ENCODE data around the gene TUBB3.
"Not testable (repeated sequence)": the region's sequence is repeated elsewhere in the genome, so short reads cannot be mapped to it uniquely, and the experiment has no call there.

TUBB3 gene

DNA sequence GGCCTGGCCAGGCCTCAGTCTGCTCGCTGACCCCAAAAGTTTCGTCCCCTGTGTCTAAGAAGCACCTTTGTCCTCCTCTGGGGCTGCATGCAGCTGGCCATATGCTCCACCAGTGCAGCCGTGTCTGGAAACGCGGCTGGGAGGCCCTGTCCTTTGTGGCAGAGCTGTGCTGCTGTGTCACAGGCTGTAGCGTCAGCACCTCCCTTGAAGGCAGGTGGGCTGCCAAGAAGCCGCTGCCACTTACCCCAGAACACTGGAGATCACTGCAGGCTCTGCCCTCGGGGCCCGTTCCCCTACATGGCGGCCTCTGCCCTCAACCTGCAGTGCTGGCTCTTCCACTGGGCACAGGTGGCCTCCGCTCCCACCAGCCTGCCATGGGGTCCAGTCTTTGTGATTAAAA is 20.2 kb upstream of the TUBB3 start:
- no peak for DNase-seq

DNA sequence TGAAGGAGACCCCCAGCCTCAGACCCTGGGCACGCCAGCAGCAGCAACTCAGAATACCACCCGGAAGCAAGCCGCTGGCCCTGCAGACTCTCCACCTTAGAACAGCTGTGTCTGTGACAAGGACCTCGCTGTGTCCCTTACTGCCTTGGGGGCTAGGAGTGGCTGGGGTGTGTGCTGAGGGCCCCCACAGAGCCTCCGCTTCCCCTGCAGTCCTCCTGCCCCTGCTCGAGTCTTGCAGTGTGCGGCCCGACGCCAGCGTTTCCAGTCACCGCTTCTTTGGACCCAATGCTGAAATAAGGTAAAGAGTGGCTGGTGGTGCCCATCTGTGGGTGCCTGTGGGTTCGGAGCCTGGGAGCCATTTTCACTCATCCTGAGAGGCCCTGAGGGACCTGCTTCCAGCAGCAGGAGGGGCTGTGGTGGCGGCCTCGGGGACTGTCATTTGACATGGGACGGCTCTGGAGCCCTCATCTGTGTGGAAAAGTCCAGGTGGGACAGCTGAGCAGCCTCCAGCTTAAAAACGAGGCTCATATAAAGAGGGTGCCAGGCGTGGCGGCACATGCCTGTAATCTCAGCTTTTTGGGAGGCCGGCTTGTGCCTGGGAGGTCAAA is 19.1 kb upstream of the TUBB3 start:
- DNase-seq, result no peak

DNA sequence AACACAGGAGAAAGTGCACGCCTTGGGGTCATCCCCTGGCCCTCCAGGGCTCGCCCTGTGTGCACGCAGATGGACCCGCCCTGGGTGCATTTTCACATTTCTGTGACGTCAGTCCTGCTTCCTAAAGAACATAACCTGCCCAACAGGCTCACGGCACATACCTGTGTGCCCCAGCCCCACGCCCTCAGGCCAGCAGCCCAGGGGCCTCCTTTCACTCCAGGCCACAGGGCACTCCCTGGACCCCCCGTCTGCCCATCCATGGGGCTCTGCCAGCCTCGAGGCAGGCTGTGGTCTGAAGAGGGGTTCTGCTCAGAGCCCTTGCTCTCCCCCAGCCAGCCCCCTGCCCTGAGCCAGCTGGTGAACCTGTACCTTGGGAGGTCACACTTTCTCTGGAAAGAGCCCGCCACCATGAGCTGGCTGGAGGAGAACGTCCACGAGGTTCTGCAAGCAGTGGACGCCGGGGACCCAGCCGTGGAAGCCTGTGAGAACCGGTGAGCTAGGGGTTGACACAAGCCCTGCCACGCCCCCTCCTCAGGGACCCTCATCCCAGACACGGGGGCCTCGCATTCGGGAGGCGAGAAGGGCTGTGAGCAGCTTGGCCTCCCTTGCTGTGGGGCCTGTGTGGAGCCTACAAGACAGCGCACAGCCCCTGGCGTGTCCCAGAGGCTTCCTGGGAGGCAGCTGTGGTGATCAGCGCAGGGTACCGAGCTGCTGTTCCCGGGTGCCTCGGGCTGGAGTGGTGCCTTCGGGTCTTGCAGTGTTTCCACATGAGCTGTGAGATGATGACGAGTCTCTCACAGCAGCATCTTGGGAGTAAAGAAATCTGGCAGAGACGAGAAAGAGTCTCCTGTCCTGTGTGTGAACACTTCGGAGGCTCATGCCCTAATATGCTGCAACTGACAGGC is 18.3 kb upstream of the TUBB3 start:
- no peak for DNase-seq

DNA sequence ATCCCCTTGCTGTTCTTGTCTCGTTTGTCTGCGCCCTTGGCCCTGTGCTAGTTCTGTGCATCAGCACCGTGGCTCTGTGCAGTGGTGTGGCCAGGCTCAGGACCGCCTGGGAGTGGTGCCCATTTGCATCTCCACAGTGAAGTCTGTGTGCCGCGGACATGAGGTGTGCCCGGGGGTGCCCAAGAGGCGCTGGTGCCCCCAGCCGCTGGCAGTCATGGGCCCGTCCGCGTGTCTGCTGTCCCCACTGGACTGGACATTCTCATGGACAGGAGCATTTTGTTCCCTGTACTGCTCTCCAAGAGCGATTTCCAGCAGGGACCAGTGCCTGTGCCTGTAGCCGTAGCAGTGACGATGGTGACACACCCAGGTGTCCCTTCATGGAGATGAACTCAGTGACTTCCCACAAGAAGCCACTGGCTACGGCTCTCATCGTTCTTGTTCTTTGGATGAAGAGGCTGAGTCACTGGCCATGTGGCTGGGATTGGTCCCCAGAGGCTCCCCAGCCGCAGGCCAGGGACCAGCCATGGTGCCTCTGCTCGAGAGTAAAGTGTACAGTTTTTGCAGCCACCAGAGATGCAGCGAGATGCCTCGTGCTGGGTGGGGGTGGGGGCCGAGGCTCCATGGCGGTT is 17.5 kb upstream of the TUBB3 start:
- no peak for DNase-seq

DNA sequence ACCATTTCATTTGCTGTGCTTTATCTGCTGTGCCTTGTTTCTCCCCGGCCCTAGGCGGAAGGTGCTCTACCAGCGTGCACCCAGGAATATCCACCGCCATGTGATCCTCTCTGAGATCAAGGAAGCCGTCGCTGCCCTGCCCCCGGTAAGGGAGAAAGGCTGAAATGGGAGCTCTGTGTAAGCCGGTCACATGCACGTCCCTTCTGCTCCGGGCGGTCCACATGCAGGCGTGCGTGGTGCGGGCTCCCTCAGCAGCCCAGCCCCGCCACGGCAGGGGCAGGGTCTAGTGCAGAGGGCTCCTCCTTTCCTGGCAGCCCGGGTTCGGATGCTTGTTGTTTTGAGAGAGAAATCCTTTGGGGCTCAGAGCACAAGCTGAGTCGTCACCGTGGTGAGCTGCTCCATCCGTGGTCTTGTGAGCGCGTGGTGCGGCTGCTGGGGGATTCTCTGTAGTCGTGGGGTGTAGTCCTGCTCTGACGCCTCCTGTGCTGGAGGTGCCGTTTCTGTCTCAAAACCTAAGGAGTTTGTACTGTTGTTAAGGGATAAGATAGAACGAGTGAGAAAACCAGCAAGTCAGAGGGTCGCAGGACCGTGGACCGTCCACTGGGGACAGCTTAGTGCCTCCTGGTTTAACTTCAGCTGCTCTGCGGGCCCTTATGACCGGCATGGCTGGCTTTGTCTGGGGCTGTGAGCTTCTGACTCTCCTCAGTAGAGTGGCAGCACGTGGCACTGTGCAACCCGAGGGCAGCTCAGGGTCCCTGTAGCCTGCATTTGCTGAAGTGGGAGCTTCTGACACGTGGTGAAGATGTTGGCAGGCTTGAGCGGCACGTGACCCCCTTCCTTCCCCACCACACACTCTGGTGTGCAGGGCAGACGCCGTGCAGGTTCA is 16.8 kb upstream of the TUBB3 start:
- no peak for DNase-seq

DNA sequence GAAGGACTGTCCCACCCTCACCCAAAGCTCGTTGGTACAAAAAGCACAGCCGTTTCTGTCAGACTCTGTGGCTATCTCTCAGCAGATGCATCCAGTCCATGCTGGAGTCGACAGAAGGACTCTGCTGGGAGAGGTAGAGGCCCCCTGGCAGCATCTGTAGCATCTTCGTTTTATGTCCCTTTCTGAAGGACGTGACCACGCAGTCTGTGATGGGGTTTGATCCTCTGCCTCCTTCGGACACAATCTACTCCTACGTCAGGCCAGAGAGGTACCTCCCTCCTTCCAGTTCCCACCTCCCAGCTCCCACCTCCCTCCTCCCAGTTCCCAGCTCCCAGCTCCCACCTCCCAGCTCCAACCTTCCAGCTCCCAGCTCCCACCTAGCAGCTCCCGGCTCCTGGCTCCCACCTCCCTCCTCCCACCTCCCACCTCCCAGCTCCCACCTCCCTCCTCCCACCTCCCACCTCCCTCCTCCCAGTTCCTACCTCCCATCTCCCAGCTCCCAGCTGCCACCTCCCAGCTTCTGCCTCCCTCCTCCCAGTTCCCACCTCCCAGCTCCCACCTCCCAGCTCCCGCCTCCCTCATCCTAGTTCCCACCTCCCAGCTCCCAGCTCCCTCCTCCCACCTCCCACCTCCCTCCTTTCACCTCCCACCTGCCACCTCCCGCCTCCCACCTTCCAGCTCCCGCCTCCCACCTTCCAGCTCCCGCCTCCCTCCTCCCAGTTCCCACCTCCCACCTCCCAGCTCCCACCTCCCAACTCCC is 15.9 kb upstream of the TUBB3 start:
- no peak for DNase-seq

DNA sequence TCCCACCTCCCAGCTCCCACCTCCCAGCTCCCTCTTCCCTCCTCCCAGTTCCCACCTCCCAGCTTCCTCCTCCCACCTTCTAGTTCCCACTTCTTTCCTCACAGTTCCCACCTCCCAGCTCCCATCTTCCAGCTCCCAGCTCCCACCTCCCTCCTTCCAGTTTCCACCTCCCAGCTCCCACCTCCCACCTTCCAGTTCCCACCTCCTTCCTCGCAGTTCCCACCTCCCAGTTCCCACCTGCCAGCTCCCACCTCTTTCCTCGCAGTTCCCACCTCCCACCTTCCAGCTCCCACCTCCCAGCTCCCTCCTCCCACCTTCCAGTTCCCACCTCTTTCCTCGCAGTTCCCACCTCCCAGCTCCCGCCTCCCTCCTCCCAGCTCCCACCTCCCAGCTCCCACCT is 14.9 kb upstream of the TUBB3 start:
- no peak for DNase-seq

DNA sequence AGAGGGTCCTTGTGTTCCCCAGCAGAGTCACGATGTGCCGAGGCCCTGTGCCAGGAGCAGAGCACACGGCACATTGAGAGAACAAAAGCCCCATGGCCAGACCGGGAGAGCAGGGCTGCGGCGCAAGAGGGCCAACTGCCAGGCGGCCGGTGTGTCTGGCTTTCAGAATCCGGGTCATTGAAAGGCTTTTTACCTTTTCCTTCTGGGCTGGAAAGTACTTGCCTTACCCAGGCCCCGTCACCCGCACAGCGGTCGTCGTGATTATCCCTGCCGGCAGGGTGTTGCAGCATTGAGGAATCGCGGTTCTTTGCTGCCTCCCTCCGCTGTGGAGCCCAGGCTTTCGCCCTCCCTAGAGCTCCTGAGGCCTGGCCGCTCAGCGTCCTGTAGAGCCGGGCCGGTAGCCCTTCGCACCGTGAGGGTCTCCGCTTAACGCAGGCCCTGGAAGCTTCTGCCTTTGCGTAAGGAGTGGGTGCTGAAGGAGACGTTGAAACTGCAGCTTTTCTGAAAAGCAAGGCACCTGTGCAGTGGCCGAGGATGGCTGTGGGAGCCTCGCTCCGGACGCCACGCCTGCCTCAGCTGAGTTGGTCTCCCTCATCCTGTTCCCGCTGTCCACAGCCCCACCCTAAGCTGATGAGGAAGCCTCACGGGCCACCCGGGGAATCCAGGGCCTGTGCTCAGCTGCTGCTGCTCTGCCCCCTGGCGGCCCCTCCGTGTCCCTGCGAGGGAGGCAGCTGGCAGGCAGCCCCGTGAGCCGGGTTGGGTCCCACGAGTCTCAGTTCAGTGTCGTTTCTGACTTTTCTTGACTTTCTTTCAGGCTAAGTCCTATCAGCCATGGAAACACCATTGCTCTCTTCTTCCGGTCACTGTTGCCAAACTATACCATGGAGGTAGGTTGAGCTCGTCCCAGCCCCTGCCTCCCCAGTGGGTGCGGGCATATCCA is 13.1 kb upstream of the TUBB3 start:
- DNase-seq, result peak; percentile 22 to 55 (median 46)

DNA sequence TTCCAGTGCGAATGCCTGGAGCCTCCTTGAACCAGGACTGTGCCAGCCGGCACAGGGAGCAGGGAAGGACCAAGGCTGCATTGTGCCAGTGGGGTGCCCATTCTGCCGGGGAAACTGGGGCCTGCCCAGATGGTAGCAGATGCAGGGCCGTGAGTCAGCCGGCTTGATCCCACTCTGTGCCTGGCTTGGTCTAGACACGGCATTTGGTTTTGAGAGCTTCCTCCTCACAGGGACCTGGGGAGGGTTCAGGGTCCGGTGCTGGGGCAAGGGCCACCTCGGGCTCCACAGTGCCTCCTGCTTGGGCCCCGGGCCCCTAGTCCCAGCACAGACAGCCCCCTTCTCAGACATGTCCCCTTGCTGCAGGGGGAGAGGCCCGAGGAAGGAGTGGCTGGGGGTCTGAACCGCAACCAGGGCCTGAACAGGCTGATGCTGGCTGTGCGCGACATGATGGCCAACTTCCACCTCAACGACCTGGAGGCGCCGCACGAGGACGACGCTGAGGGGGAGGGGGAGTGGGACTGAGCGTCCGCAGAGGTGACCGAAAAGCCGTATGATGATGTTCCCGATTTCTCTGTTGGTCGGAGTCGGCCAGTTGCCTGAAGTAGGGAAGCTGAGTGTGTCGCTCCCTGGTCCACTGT is 12.3 kb upstream of the TUBB3 start:
- no peak for DNase-seq

DNA sequence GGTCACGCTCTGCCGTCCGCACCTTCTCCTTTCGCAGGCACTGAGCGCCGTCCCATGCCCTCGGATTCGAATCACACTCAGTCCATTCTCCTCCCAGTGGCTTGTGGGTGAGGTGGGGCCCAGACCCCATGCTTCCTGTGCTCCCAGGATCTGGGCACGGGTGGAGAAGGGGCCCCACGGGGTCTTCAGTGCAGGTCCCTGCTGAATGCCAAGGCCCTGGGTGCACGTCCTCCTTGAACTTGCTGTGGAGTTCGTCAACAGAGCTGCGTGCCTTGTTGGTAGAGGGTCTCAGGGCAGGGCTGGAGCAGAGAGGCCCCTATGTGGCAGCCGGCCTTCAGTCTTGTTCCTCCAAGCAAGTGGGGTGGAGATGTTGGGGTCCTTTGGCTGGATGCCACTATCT is 11.8 kb upstream of the TUBB3 start:
- no peak for DNase-seq

DNA sequence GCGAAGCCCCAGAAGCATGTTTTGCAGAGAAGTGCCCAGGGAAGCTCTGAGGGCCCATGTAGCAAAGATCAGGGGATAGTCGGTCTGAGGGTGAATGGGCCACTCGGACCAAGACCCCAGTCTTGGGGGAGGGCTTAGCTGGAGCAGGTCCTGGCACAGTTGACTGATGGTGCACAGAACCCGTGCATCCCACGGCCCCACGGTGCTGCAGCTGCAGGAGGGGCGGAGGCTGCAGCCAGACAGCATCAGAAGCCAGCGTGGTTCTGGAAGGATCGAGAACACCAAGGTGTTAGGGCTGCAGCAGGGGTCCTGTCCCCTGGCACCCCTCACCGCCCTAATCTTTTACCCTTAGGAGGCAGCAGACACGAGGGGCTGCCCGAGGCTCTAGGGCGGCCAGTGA is 11.0 kb upstream of the TUBB3 start:
- no peak for DNase-seq

DNA sequence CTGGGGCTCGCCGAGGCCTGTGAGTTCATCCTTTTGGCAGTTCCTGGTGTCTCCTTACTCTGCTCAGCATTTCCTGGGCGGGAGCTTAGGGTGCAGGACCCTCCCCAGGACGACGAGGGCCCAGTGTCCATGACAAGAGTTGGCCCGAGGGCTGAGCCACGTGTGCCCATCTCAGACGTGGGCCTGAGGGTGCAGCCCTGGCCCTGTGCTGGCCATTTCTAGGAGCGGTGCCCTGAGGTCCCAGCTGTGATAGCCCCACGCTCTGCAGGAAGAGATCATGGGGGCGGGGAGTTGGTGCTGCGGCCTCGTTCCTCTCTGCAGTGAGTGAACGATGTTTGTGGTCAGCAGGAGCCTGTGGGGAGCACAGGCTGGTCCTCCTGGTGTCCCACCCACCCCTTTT is 10.5 kb upstream of the TUBB3 start:
- DNase-seq, result no peak

DNA sequence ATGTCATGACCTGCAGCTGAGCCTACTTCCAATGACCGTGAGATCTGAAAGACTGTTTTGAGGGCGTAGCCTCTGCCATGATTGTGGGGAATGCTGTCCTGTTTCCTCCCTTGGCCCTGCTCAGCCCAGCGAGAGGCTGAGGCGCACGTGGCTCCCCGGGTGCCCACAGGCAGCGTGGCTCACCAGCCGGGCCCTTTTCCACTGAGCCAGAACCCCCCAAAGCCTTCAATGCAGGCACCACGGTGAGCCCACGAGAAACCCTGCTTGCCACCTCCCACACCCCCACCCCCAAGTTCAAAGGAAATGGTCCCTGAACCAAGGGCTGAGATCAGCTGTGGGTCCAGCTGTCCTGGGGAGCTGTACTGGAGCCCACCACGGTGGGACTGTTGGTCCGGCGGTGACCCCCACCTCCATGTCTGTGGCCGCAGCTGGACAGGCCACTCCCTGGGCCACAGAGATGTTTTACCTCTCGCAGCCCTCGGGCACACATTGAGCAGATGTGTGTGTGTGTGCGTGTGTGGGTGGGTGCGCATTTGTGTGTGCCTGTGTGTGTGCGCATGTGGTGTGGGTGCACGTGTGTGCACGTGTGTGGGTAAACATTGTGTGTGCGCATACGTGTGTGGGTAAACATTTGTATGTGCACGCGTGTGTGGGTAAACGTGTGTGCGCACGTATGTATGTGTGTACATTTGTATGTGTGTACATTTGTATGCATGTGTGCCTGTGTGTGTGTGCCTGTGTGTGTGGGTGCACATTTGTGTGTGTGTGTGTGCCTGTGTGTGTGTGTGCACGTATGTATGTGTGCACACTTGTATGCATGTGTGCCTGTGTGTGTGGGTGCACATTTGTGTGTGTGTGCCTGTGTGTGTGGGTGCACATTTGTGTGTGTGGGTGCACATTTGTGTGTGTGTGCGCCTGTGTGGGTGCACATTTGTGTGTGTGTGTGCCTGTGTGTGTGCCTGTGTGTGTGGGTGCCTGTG is 9.4 kb upstream of the TUBB3 start:
- no peak for DNase-seq

DNA sequence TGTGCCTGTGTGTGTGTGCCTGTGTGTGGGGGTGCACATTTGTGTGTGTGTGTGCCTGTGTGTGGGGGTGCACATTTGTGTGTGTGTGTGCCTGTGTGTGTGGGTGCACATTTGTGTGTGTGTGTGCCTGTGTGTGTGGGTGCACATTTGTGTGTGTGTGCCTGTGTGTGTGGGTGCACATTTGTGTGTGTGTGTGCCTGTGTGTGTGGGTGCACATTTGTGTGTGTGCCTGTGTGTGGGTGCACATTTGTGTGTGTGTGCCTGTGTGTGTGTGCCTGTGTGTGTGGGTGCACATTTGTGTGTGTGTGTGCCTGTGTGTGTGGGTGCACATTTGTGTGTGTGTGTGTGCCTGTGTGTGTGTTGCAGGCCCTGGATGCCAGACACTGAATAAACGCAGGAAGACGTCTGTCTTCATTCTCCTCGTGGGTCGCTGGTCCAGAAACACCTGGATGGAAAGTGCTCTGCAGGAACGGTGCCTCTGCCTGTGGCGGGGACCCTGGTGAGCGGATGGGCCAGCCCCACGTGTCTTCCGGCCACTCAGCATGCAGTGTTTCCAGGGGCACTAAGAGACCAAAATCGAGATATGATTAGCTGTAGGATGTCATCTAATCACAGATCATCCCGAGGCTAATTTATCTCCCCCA is 8.4 kb upstream of the TUBB3 start:
- DNase-seq, result not testable (repeated sequence)

DNA sequence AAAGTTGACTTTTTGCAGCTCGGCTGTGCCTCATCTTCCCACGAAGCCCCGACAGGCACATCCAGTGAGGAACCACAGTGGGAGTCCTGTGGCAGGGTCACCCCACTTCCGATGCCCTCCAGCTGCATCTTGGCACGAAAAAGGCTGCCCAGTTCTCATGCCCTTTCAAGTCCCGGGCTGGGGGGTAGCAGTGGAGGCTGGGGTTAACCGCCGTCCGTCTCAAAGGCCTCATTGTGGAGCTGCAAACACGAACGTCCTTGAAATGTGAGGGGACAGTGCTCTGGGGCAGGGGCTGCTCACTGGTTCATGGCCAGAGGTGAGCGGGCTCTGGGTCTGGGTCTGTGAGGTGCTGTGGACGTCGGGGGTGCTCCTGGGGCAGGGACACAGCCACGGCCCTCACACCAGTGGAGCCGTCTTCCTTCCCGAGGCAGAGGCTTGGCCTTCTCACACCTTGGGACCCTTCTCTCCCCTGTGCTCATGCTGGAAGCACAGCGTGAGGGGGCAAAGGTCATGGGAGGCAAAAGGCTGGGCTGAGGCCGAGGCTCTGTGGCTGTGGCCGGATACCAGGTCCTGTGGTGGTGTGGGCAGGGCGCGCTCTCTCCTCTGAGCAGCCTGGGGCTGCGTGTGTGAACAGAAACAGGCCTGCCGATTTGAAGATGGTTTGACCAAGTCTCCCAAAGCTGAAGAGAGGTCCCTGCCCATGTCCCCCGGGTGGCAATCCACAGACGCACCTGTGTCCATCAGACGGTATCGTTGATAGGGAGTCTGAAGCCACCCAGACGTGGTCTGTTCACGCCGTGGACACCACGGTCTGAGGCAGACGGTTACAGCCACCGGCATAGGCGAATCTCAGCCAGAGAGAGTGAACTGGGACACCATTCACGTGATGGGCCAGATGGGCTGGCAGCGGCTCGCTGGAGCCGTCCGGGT is 7.6 kb upstream of the TUBB3 start:
- DNase-seq, result no peak

DNA sequence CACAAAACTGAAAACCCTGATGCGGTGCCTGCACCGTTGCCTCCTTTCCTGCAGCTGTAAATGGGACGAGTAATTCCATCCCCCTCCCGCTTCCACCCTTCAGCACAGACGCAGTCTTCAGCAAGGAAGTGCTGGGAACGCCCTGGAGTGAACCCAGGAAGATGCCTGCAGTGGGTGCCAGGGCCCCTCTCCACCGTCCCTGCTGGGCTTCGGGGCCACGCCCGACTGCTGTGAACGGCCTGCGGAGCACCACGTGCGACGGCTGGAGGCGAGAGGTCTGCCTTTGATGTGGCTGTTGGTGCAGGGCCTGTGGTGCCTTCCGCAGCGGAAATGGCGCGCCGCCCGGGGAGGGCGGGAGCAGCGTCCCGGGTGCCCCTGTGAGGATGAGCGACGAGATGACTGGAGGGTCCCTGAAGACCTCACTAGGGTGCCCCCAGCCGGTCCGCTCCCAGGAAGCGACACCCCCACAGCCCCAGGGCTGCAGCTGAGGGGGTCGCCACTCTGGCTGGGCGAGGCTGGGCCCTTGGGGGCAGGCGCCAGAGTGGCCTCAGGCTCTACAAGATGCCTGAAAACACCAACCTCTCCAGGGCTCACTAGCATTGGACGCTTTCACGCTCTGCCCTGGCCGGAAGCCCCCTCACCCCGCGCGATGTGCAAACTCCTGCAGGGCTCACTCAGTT is 5.2 kb upstream of the TUBB3 start:
- DNase-seq, result peak; percentile 32 to 69 (median 38)
